A549 (cell line): ENCODE data around the gene RPL7L1. TPM values are rescaled to one million over a fixed set of nuclear protein-coding genes. Genes with fewer than 3 reads are reported as not detected.

Source experiments
- ATAC-seq, 2 experiments: fragments of 200-7000 bp in 1 of 2; fragments of >200 bp in 1 of 2; cut with Nextera tagmentation in 1 of 2; cut with Tn5 transposase in 1 of 2; 3 replicates each; pipeline versions ENCODE4 v1.8.0 to v1.9.1; 2018 to 2020; ENCODE audit warnings: mild to moderate bottlenecking in 1 of 2, moderate library complexity in 1 of 2
- CTCF ChIA-PET: fragments of 300-600 bp; sonication (Branson Sonifier 250); formaldehyde crosslinking; extraction: SDS; loops from one replicate; lab custom pipeline; 2021; ENCODE audit warnings: antibody characterized with exemption, inconsistent platforms; lab: Yijun Ruan, JAX
- POLR2A ChIA-PET: fragments of 350-600 bp; formaldehyde crosslinking; extraction: SDS; loops from one replicate; lab custom pipeline; 2021; ENCODE audit warnings: antibody characterized with exemption, inconsistent platforms; lab: Yijun Ruan, JAX
- DNase-seq, 2 experiments: peaks; one replicate each; pipeline versions ENCODE4 v3.0.0 to v3.0.0-alpha.2; 2011 to 2016; ENCODE audit warnings: low read depth in 1 of 2, low spot score in 1 of 2
- FAIRE-seq: peaks from 2 replicates; lab custom pipeline; 2011; peaks lifted over from hg19 to GRCh38; lab: Jason Lieb, UNC
- H3K27ac ChIP-seq, 2 experiments: fragments of >200 bp; sonication (Bioruptor Twin); formaldehyde crosslinking; 3 replicates each; pipeline ENCODE4 v1.5.1; 2016 to 2017
- H3K4me1 ChIP-seq: fragments of >200 bp; sonication (Bioruptor Twin); formaldehyde crosslinking; 3 replicates; pipeline ENCODE4 v1.6.1; 2016
- H3K4me2 ChIP-seq: fragments of >200 bp; sonication (Bioruptor Twin); formaldehyde crosslinking; 3 replicates; pipeline ENCODE4 v1.6.1; 2016
- H3K4me3 ChIP-seq: fragments of >200 bp; sonication (Bioruptor Twin); formaldehyde crosslinking; 3 replicates; pipeline ENCODE4 v1.5.1; 2016
- H3K9me3 ChIP-seq: fragments of >200 bp; sonication (Bioruptor Twin); formaldehyde crosslinking; 3 replicates; pipeline ENCODE4 v1.6.1; 2016
- BCL3 ChIP-seq: fragments of >200 bp; sonication (Bioruptor Twin); formaldehyde crosslinking; IDR thresholded peaks from 3 replicates; pipeline ENCODE4 v1.6.1; 2016
- EHMT2 ChIP-seq: fragments of 200-600 bp; sonication (generic); IDR thresholded peaks from 2 replicates; pipeline ENCODE4 v1.6.1; 2016; ENCODE audit warnings: antibody characterized with exemption, low read depth, mild to moderate bottlenecking, moderate library complexity
- ESRRA ChIP-seq: fragments of 150-350 bp; IDR thresholded peaks from 2 replicates; pipeline ENCODE4 v1.6.1; 2014; ENCODE audit warnings: mild to moderate bottlenecking, low read length, borderline replicate concordance
- FOSL2 ChIP-seq, 2 experiments: fragments of 450-650 bp in 1 of 2; fragments of >200 bp in 1 of 2; sonication (Bioruptor Twin) in 1 of 2; formaldehyde crosslinking; IDR thresholded peaks; 2 replicates each; pipeline versions ENCODE4 v1.5.0 to v1.6.1; 2016 to 2020; ENCODE audit warnings: mild to moderate bottlenecking in 1 of 2, moderate library complexity in 1 of 2
- HDAC2 ChIP-seq: fragments of 200-600 bp; sonication (generic); IDR thresholded peaks from 2 replicates; pipeline ENCODE4 v1.6.1; 2016
- HMGXB4 ChIP-seq: fragments of 250-450 bp; sonication (Bioruptor Pico); IDR thresholded peaks from 2 replicates; pipeline ENCODE4 v1.5.0; 2021; ENCODE audit warnings: mild to moderate bottlenecking, moderate library complexity, borderline replicate concordance
- HOXA7 ChIP-seq: fragments of 250-450 bp; sonication (Bioruptor Pico); IDR thresholded peaks from 2 replicates; pipeline ENCODE4 v1.5.0; 2020; ENCODE audit warnings: mild to moderate bottlenecking, moderate library complexity
- JUN ChIP-seq, 2 experiments: fragments of >200 bp; sonication (Bioruptor Twin); formaldehyde crosslinking; IDR thresholded peaks; 2 replicates in 1 of 2; 3 replicates in 1 of 2; pipeline ENCODE4 v1.6.1; 2016 to 2017
- KDM1A ChIP-seq: fragments of 200-600 bp; sonication (generic); IDR thresholded peaks from 2 replicates; pipeline ENCODE4 v1.6.1; 2016; ENCODE audit warnings: low read depth, mild to moderate bottlenecking
- MAX ChIP-seq: IDR thresholded peaks from 2 replicates; pipeline ENCODE4 v1.6.1; 2012
- MYC ChIP-seq: IDR thresholded peaks from 2 replicates; pipeline ENCODE4 v1.6.1; 2012; ENCODE audit warnings: mild to moderate bottlenecking, inconsistent platforms, low read length, improper control_type of control experiment, borderline replicate concordance
- NFE2L2 ChIP-seq: fragments of 150-350 bp; conservative IDR thresholded peaks from 2 replicates; pipeline ENCODE4 v1.6.1; 2014; ENCODE audit warnings: low read length
- PHF8 ChIP-seq: fragments of 200-600 bp; sonication (generic); IDR thresholded peaks from 2 replicates; pipeline ENCODE4 v1.6.1; 2016; ENCODE audit warnings: low read depth, mild to moderate bottlenecking, antibody characterized with exemption, moderate library complexity, borderline replicate concordance
- RAD21 ChIP-seq, 2 experiments: fragments of >200 bp in 1 of 2; sonication (Bioruptor Twin) in 1 of 2; formaldehyde crosslinking in 1 of 2; IDR thresholded peaks in 1 of 2; conservative IDR thresholded peaks in 1 of 2; 2 replicates in 1 of 2; 3 replicates in 1 of 2; pipeline ENCODE4 v1.6.1; 2012 to 2018; ENCODE audit warnings: inconsistent platforms in 1 of 2
- RFX5 ChIP-seq: fragments of 450-650 bp; IDR thresholded peaks from 2 replicates; pipeline ENCODE4 v1.7.1; 2014; ENCODE audit warnings: antibody characterized with exemption, mild to moderate bottlenecking, moderate library complexity
- RNF2 ChIP-seq: fragments of 200-600 bp; sonication (generic); IDR thresholded peaks from 2 replicates; pipeline ENCODE4 v1.6.1; 2016; ENCODE audit warnings: low read depth, mild to moderate bottlenecking, antibody characterized with exemption, moderate library complexity, borderline replicate concordance
- SMC3 ChIP-seq: fragments of >200 bp; sonication (Bioruptor Twin); formaldehyde crosslinking; IDR thresholded peaks from 3 replicates; pipeline ENCODE4 v1.6.1; 2018; ENCODE audit warnings: inconsistent platforms
- SREBF2 ChIP-seq: fragments of 450-650 bp; IDR thresholded peaks from 2 replicates; pipeline ENCODE4 v1.6.1; 2014; ENCODE audit warnings: mild to moderate bottlenecking, moderate library complexity
- TP53 ChIP-seq: fragments of 250-450 bp; sonication (Bioruptor Pico); IDR thresholded peaks from 2 replicates; pipeline ENCODE4 v1.5.0; 2021; ENCODE audit warnings: mild to moderate bottlenecking, moderate library complexity
- ZC3H11A ChIP-seq: fragments of 450-650 bp; IDR thresholded peaks from 2 replicates; pipeline ENCODE4 v1.6.1; 2014; ENCODE audit warnings: antibody characterized with exemption, mild to moderate bottlenecking
- ZSCAN20 ChIP-seq: fragments of 250-450 bp; sonication (Bioruptor Pico); IDR thresholded peaks from 2 replicates; pipeline ENCODE4 v1.8.0; 2022; ENCODE audit warnings: mild to moderate bottlenecking, moderate library complexity
- WGBS: methylation state at CpG from one replicate; pipeline ENCODE4 v1.1.6; 2017; ENCODE audit errors: missing lambda C conversion rate; 5-methylcytosine and 5-hydroxymethylcytosine counted together
- polyA plus RNA-seq, 4 experiments: library from polyadenylated mRNA; depleted of rRNA in 3 of 4; stranded (reverse); fragments of >200 nt; fragmentation: RNase III in 1 of 4; extraction: RNeasy Plus Mini Kit Qiagen cat#74134 plus additional on column Dnase treatment in 1 of 4; gene quantifications; 2 replicates in 3 of 4; 3 replicates in 1 of 4; pipeline ENCODE4 v1.2.3, GENCODE V29; 2011 to 2017
- TF ChIP-seq, protein P1 (sequence below): fragments of 150-350 bp; IDR thresholded peaks from 2 replicates; pipeline ENCODE4 v1.6.1; 2014; ENCODE audit warnings: low read depth, mild to moderate bottlenecking, low read length
- TF ChIP-seq, protein P2 (sequence below): IDR thresholded peaks from 2 replicates; pipeline ENCODE4 v1.6.1; 2012

RPL7L1 gene
- polyA plus RNA-seq, 2 of the 4 experiments (the other 2 are of a cell fraction), result 46.4 to 84.1 TPM

- TF ChIP-seq RAD21 (conservative IDR thresholded peaks at IDR 0.05 in 1 of 2, IDR thresholded peaks at IDR 0.05 in 1 of 2), result no peak
- TF ChIP-seq, protein P1, sequence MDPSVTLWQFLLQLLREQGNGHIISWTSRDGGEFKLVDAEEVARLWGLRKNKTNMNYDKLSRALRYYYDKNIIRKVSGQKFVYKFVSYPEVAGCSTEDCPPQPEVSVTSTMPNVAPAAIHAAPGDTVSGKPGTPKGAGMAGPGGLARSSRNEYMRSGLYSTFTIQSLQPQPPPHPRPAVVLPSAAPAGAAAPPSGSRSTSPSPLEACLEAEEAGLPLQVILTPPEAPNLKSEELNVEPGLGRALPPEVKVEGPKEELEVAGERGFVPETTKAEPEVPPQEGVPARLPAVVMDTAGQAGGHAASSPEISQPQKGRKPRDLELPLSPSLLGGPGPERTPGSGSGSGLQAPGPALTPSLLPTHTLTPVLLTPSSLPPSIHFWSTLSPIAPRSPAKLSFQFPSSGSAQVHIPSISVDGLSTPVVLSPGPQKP, result no peak
- TF ChIP-seq BCL3, result peak; percentile 16; the same call in 1 of the 3 replicates
- TF ChIP-seq MYC, result peak; percentile 52
- TF ChIP-seq, protein P2, sequence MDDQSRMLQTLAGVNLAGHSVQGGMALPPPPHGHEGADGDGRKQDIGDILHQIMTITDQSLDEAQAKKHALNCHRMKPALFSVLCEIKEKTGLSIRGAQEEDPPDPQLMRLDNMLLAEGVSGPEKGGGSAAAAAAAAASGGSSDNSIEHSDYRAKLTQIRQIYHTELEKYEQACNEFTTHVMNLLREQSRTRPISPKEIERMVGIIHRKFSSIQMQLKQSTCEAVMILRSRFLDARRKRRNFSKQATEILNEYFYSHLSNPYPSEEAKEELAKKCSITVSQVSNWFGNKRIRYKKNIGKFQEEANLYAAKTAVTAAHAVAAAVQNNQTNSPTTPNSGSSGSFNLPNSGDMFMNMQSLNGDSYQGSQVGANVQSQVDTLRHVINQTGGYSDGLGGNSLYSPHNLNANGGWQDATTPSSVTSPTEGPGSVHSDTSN, result no peak
- peak; percentile 54 to 89; a peak in 3 of 5 replicates for TF ChIP-seq JUN (IDR thresholded peaks at IDR 0.05)
- TF ChIP-seq KDM1A, result no peak; the same call in 1 of the 2 replicates
- TF ChIP-seq PHF8, result peak; percentile 70
- no peak for TF ChIP-seq TP53
Observed at GRCh38 chr6:42879372-42880239, at the start of gene RPL7L1 (continued).

DNA sequence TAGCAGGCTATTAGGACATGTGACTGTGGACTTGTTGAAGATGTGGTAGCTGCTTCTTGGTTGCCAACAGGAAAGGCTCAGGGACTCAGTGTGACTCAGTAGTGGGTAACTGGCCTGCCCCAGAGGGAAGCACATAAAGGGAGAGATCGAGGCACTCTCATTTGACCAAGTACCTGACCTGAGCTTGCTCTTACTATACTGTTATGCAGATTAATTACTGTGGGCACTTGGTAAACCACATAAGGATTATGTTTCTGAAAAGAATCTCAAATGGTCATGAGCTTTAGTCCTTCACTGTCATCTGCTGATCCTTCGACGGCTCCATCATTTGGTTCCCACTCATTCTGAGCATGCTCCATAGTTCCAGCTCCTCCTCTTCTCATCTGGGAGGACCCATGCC, 48.2 kb upstream of the RPL7L1 start:
- no peaks in the 10 kb centered on the region for H3K4me1 ChIP-seq
- H3K9me3 ChIP-seq, result no peaks in the 10 kb centered on the region
- ATAC-seq (no peak), DNase-seq (no peak), FAIRE-seq (no peak)
- H3K27ac ChIP-seq, result no peak overlapping the region
- TF ChIP-seq PHF8, result no peak
- TF ChIP-seq EHMT2, result no peak
- no peak for TF ChIP-seq FOSL2 (IDR thresholded peaks at IDR 0.05)
- no peak for TF ChIP-seq FOSL2 (CRISPR knock-in tag; IDR thresholded peaks at IDR 0.05)
- TF ChIP-seq ESRRA, result no peak
- TF ChIP-seq HMGXB4, result no peak
- TF ChIP-seq ZC3H11A, result no peak
- TF ChIP-seq JUN (IDR thresholded peaks at IDR 0.05), result no peak
- no peak for TF ChIP-seq HOXA7 (CRISPR knock-in tag)
- TF ChIP-seq SREBF2, result no peak
- ChIA-PET POLR2A (interaction anchor here (0.6 kb wide), 1 partner anchor 85 kb away, joined by 8 read pairs; the partner anchor contains the start of gene TBCC), CTCF (interaction anchor here (0.6 to 1.4 kb wide), 2 partner anchors 14 to 41 kb away, joined by 3 read pairs; no protein-coding TSS in a partner anchor)
- WGBS, result 91% methylated on average over 3 of the region's 3 CpGs
- H3K4me2 ChIP-seq, result no peak overlapping the region
- H3K4me3 ChIP-seq, result no peak overlapping the region

DNA sequence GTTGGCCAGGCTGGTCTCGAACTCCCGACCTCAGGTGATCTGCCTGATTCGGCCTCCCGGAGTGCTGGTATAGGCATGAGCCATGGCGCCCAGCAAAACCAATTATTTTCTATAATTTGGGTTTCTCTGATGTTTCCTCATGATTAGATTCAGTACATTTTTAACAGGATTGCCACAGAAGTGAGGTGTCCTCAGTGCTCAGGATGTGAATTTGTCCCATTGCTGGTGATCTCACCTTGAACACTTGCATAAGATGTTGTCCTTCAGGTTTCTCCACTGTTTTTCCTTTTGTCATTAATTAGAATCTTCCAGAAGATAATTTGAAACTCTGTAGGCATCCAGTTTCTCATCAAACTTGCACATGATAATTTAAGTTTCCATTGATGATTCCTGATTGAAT, 45.4 kb upstream of the RPL7L1 start:
- DNase-seq, result no peak
- ChIA-PET CTCF (interaction anchor here (1.2 kb wide), 1 partner anchor 13 kb away, joined by 5 read pairs; no protein-coding TSS in a partner anchor), POLR2A (no interaction called here)
- Histone ChIP-seq H3K4me1 (no peaks in the 10 kb centered on the region), H3K4me3 (no peak overlapping the region), H3K9me3 (no peaks in the 10 kb centered on the region), H3K27ac (no peak overlapping the region), H3K4me2 (no peak overlapping the region)
- no peak for FAIRE-seq
- no peak for ATAC-seq
- 97% methylated on average over 5 of the region's 5 CpGs for WGBS
- TF ChIP-seq KDM1A (no peak), HMGXB4 (no peak), RAD21 (conservative IDR thresholded peaks at IDR 0.05 in 1 of 2, IDR thresholded peaks at IDR 0.05 in 1 of 2) (no peak), SMC3 (no peak), HDAC2 (no peak), FOSL2 (IDR thresholded peaks at IDR 0.05) (no peak), FOSL2 (CRISPR knock-in tag; IDR thresholded peaks at IDR 0.05) (no peak), MYC (no peak), RNF2 (no peak), BCL3 (no peak), HOXA7 (CRISPR knock-in tag) (no peak), RFX5 (no peak), MAX (no peak), ZSCAN20 (CRISPR knock-in tag) (no peak), SREBF2 (no peak), NFE2L2 (no peak)
